H1 (cell line): Measurements from ENCODE around the gene COL5A3.

Experiments used
- ASH2L ChIP-seq: fragments of 200-600, 300-600 bp; sonication (generic); IDR thresholded peaks from one replicate; pipeline ENCODE4 v1.7.1; 2017; ENCODE audit warnings: low read length
- CTBP2 ChIP-seq: IDR thresholded peaks from 2 replicates; pipeline ENCODE4 v1.7.0; 2011; ENCODE audit warnings: borderline replicate concordance, mild to moderate bottlenecking, moderate library complexity, mixed read lengths, low read length; ENCODE audit not compliant: insufficient read depth, insufficient read length
- EP300 ChIP-seq, 2 experiments: IDR thresholded peaks; 1 replicate in 1 of 2; 2 replicates in 1 of 2; pipeline ENCODE4 v1.6.1; 2011 to 2012; ENCODE audit warnings: low read depth in 2 of 2, low read length in 2 of 2, mild to moderate bottlenecking in 2 of 2, borderline replicate concordance in 1 of 2, inconsistent platforms in 1 of 2, moderate library complexity in 1 of 2
- EZH2 ChIP-seq: fragments of 200-600 bp; sonication (generic); IDR thresholded peaks from 2 replicates; pipeline ENCODE4 v1.7.1; 2012; ENCODE audit warnings: low read depth, mild to moderate bottlenecking, moderate library complexity, low read length, inconsistent platforms; ENCODE audit not compliant: severe bottlenecking
- HDAC6 ChIP-seq: IDR thresholded peaks from one replicate; pipeline ENCODE4 v1.7.1; 2012; ENCODE audit warnings: low read depth, mild to moderate bottlenecking, inconsistent platforms, low read length, moderate library complexity
- KDM5A ChIP-seq: fragments of 200-600 bp; IDR thresholded peaks from 2 replicates; pipeline ENCODE4 v1.7.1; 2012; ENCODE audit warnings: mild to moderate bottlenecking, low read length, inconsistent platforms, mixed read lengths
- NRF1 ChIP-seq: IDR thresholded peaks from 2 replicates; pipeline ENCODE4 v1.6.1; 2011; ENCODE audit warnings: mild to moderate bottlenecking, low read depth, low read length, improper control_type of control experiment
- POLR2A ChIP-seq, 2 experiments: IDR thresholded peaks; 1 replicate in 1 of 2; 2 replicates in 1 of 2; pipeline ENCODE4 v1.6.1; 2011; ENCODE audit warnings: low read depth in 2 of 2, low read length in 2 of 2, mild to moderate bottlenecking in 2 of 2; ENCODE audit errors: control extremely low read depth in 1 of 2
- POLR2AphosphoS5 ChIP-seq: IDR thresholded peaks from 2 replicates; pipeline ENCODE4 v1.6.1; 2011; ENCODE audit warnings: low read depth, low read length
- SRF ChIP-seq: IDR thresholded peaks from 2 replicates; pipeline ENCODE4 v1.6.1; 2011; ENCODE audit warnings: mild to moderate bottlenecking, low read depth, low read length, moderate library complexity
- TAF1 ChIP-seq: IDR thresholded peaks from 2 replicates; pipeline ENCODE4 v1.6.1; 2011; ENCODE audit warnings: mild to moderate bottlenecking, low read depth, low read length
- YY1 ChIP-seq: IDR thresholded peaks from 2 replicates; pipeline ENCODE4 v1.6.1; 2011; ENCODE audit warnings: low read depth, mild to moderate bottlenecking, low read length
- TF ChIP-seq, protein P1 (sequence below), 3 experiments: IDR thresholded peaks; 1 replicate in 2 of 3; 2 replicates in 1 of 3; pipeline versions ENCODE4 v1.5.1 to v1.6.1; 2011; ENCODE audit warnings: low read length in 3 of 3, mild to moderate bottlenecking in 3 of 3, inconsistent platforms in 2 of 3, low read depth in 1 of 3, moderate library complexity in 1 of 3; ENCODE audit not compliant: insufficient read depth in 1 of 3; ENCODE audit errors: control extremely low read depth in 1 of 3

DNA sequence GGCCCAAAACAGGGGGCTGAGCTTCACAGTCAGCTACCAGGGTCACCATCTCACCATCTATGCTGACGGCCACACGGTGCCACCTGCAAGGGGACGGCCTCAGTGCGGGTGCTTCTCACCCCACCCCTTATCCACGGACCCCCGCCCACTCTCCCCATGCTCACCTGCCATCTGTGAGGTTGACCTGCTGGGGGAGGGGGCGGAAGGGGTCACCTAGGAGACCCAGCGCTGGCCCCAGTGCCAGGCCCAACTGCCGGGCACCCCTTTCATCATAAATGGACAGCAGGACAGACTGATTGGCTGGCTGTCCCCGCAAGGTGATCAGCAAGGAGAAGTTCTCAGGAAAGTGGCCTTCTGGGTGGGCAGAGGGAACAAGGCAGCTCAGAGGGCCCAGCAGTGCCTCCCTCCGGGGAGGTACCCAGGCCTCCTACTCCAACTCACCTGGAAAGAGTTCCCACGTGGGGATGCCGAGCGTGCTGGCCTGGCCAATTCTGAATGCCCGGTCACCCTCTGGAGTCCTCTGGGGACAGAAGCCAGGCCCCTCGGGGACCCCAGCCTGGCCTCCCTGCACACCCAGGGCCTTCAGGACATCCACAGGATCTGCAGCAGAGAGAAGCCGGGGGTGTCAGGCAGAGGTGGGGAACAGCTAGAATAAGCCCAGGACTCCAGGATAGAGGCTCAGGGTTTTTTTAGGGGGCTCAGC, 4.5 kb downstream of the COL5A3 start:
- TF ChIP-seq POLR2A (IDR thresholded peaks at IDR 0.05; ENCODE audit: control extremely low read depth in 1 of 2, low read depth in 2 of 2, low read length in 2 of 2) (no peak), TAF1 (no peak), HDAC6 (no peak), EZH2 (no peak), YY1 (no peak), EP300 (IDR thresholded peaks at IDR 0.05; ENCODE audit: borderline replicate concordance in 1 of 2, low read depth in 2 of 2, low read length in 2 of 2) (no peak), ASH2L (no peak), KDM5A (no peak), SRF (no peak), POLR2AphosphoS5 (no peak), CTBP2 (no peak), NRF1 (no peak)
- TF ChIP-seq, protein P1, sequence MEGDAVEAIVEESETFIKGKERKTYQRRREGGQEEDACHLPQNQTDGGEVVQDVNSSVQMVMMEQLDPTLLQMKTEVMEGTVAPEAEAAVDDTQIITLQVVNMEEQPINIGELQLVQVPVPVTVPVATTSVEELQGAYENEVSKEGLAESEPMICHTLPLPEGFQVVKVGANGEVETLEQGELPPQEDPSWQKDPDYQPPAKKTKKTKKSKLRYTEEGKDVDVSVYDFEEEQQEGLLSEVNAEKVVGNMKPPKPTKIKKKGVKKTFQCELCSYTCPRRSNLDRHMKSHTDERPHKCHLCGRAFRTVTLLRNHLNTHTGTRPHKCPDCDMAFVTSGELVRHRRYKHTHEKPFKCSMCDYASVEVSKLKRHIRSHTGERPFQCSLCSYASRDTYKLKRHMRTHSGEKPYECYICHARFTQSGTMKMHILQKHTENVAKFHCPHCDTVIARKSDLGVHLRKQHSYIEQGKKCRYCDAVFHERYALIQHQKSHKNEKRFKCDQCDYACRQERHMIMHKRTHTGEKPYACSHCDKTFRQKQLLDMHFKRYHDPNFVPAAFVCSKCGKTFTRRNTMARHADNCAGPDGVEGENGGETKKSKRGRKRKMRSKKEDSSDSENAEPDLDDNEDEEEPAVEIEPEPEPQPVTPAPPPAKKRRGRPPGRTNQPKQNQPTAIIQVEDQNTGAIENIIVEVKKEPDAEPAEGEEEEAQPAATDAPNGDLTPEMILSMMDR (IDR thresholded peaks at IDR 0.05; ENCODE audit: control extremely low read depth in 1 of 3, insufficient read depth in 1 of 3, low read depth in 1 of 3, low read length in 3 of 3): no peak
